H1 (cell line): ENCODE measurements around the gene UBE2I. TPM values are rescaled to one million over a fixed set of nuclear protein-coding genes. Genes with fewer than 3 reads are reported as not detected.

Source experiments
- CHD1 ChIP-seq: IDR thresholded peaks from 2 replicates; pipeline ENCODE4 v1.6.1; 2012; ENCODE audit warnings: low read depth, low read length, improper control_type of control experiment
- MAFK ChIP-seq: IDR thresholded peaks from 2 replicates; pipeline ENCODE4 v1.6.1; 2012; ENCODE audit warnings: low read depth, mild to moderate bottlenecking, improper control_type of control experiment, low read length
- POU5F1 ChIP-seq: IDR thresholded peaks from 2 replicates; pipeline ENCODE4 v1.6.1; 2011; ENCODE audit warnings: low read depth, mild to moderate bottlenecking, low read length, moderate library complexity
- SRF ChIP-seq: IDR thresholded peaks from 2 replicates; pipeline ENCODE4 v1.6.1; 2011; ENCODE audit warnings: mild to moderate bottlenecking, low read depth, low read length, moderate library complexity
- YY1 ChIP-seq: IDR thresholded peaks from 2 replicates; pipeline ENCODE4 v1.6.1; 2011; ENCODE audit warnings: low read depth, mild to moderate bottlenecking, low read length
- polyA plus RNA-seq, 7 experiments: library from polyadenylated mRNA; depleted of rRNA in 3 of 7; stranded (reverse) in 5 of 7; unstranded in 2 of 7; fragments of >200 nt in 5 of 7; fragments of 200-250 nt in 2 of 7; gene quantifications; 1 replicate in 5 of 7; 2 replicates in 1 of 7; 4 replicates in 1 of 7; pipeline versions ENCODE4 v1.2.1 to v1.2.3, GENCODE V29; 2011 to 2013; ENCODE audit warnings: missing spikeins in 2 of 7, mixed read lengths in 2 of 7
- total RNA-seq: library from RNA; stranded (reverse); fragmentation: NEBNext Ultra II Directional; extraction: Animal tissue kit (Norgen Biotek cat#: 25700); gene quantifications from 2 replicates; pipeline ENCODE4 v1.2.1, GENCODE V29; 2021

Gene UBE2I
- total and polyA plus RNA-seq, 2 of the 8 experiments (the other 6 are each of a cell fraction or from before 2014, with no cell fraction given): 148 to 268 TPM

GRCh38 chr16:1375298-1375640 lies 65.8 kb downstream of the UBE2I start (continued):
- TF ChIP-seq MAFK: no peak
- no peak for TF ChIP-seq SRF
- TF ChIP-seq CHD1: no peak
- no peak for TF ChIP-seq YY1
- no peak for TF ChIP-seq POU5F1
